A549 (cell line): ENCODE results near the gene SEC63. TPM values are rescaled to one million over a fixed set of nuclear protein-coding genes. Genes with fewer than 3 reads are reported as not detected.

Source experiments
- ATAC-seq, 2 experiments: fragments of 200-7000 bp in 1 of 2; fragments of >200 bp in 1 of 2; cut with Nextera tagmentation in 1 of 2; cut with Tn5 transposase in 1 of 2; 3 replicates each; pipeline versions ENCODE4 v1.8.0 to v1.9.1; 2018 to 2020; ENCODE audit warnings: mild to moderate bottlenecking in 1 of 2, moderate library complexity in 1 of 2
- CTCF ChIA-PET: fragments of 300-600 bp; sonication (Branson Sonifier 250); formaldehyde crosslinking; extraction: SDS; loops from one replicate; lab custom pipeline; 2021; ENCODE audit warnings: antibody characterized with exemption, inconsistent platforms; lab: Yijun Ruan, JAX
- POLR2A ChIA-PET: fragments of 350-600 bp; formaldehyde crosslinking; extraction: SDS; loops from one replicate; lab custom pipeline; 2021; ENCODE audit warnings: antibody characterized with exemption, inconsistent platforms; lab: Yijun Ruan, JAX
- DNase-seq, 2 experiments: peaks; one replicate each; pipeline versions ENCODE4 v3.0.0 to v3.0.0-alpha.2; 2011 to 2016; ENCODE audit warnings: low read depth in 1 of 2, low spot score in 1 of 2
- FAIRE-seq: peaks from 2 replicates; lab custom pipeline; 2011; peaks lifted over from hg19 to GRCh38; lab: Jason Lieb, UNC
- H3K27ac ChIP-seq, 2 experiments: fragments of >200 bp; sonication (Bioruptor Twin); formaldehyde crosslinking; 3 replicates each; pipeline ENCODE4 v1.5.1; 2016 to 2017
- H3K4me1 ChIP-seq: fragments of >200 bp; sonication (Bioruptor Twin); formaldehyde crosslinking; 3 replicates; pipeline ENCODE4 v1.6.1; 2016
- H3K4me2 ChIP-seq: fragments of >200 bp; sonication (Bioruptor Twin); formaldehyde crosslinking; 3 replicates; pipeline ENCODE4 v1.6.1; 2016
- H3K4me3 ChIP-seq: fragments of >200 bp; sonication (Bioruptor Twin); formaldehyde crosslinking; 3 replicates; pipeline ENCODE4 v1.5.1; 2016
- H3K9me3 ChIP-seq: fragments of >200 bp; sonication (Bioruptor Twin); formaldehyde crosslinking; 3 replicates; pipeline ENCODE4 v1.6.1; 2016
- CBX2 ChIP-seq: fragments of 200-600 bp; sonication (generic); IDR thresholded peaks from 2 replicates; pipeline ENCODE4 v1.6.1; 2016; ENCODE audit warnings: low read depth, mild to moderate bottlenecking, borderline replicate concordance
- CEBPB ChIP-seq, 2 experiments: fragments of >200 bp in 1 of 2; sonication (Bioruptor Twin) in 1 of 2; formaldehyde crosslinking in 1 of 2; IDR thresholded peaks; 2 replicates each; pipeline ENCODE4 v1.6.1; 2012 to 2016
- CHD4 ChIP-seq: fragments of 200-600 bp; sonication (generic); IDR thresholded peaks from 2 replicates; pipeline ENCODE4 v1.6.1; 2016; ENCODE audit warnings: antibody characterized with exemption, mild to moderate bottlenecking, borderline replicate concordance
- EHMT2 ChIP-seq: fragments of 200-600 bp; sonication (generic); IDR thresholded peaks from 2 replicates; pipeline ENCODE4 v1.6.1; 2016; ENCODE audit warnings: antibody characterized with exemption, low read depth, mild to moderate bottlenecking, moderate library complexity
- ESRRA ChIP-seq: fragments of 150-350 bp; IDR thresholded peaks from 2 replicates; pipeline ENCODE4 v1.6.1; 2014; ENCODE audit warnings: mild to moderate bottlenecking, low read length, borderline replicate concordance
- FOSB ChIP-seq: fragments of 250-450 bp; sonication (Bioruptor Pico); IDR thresholded peaks from 2 replicates; pipeline ENCODE4 v1.5.0; 2020; ENCODE audit warnings: mild to moderate bottlenecking, moderate library complexity
- FOXS1 ChIP-seq: fragments of 250-450 bp; sonication (Bioruptor Pico); IDR thresholded peaks from 2 replicates; pipeline ENCODE4 v1.5.0; 2020; ENCODE audit warnings: mild to moderate bottlenecking, moderate library complexity
- HOXB13 ChIP-seq: fragments of 250-450 bp; sonication (Bioruptor Pico); IDR thresholded peaks from 2 replicates; pipeline ENCODE4 v1.5.0; 2020; ENCODE audit warnings: low read depth, mild to moderate bottlenecking, moderate library complexity
- HOXB5 ChIP-seq: fragments of 250-450 bp; sonication (Bioruptor Pico); IDR thresholded peaks from 2 replicates; pipeline ENCODE4 v1.5.0; 2020; ENCODE audit warnings: mild to moderate bottlenecking, moderate library complexity
- KDM5A ChIP-seq: fragments of 200-600 bp; sonication (generic); IDR thresholded peaks from 2 replicates; pipeline ENCODE4 v1.6.1; 2016; ENCODE audit warnings: antibody characterized with exemption, mild to moderate bottlenecking
- MAFK ChIP-seq: fragments of 450-650 bp; IDR thresholded peaks from 2 replicates; pipeline ENCODE4 v1.6.1; 2014; ENCODE audit not compliant: partially characterized antibody
- MAZ ChIP-seq: fragments of 150-350 bp; IDR thresholded peaks from 2 replicates; pipeline ENCODE4 v1.6.1; 2014; ENCODE audit warnings: antibody characterized with exemption, low read depth, low read length, borderline replicate concordance
- NFE2L2 ChIP-seq: fragments of 150-350 bp; conservative IDR thresholded peaks from 2 replicates; pipeline ENCODE4 v1.6.1; 2014; ENCODE audit warnings: low read length
- POLR2A ChIP-seq: IDR thresholded peaks from 2 replicates; pipeline ENCODE4 v1.6.1; 2012; ENCODE audit warnings: mild to moderate bottlenecking, low read length
- RAD21 ChIP-seq, 2 experiments: fragments of >200 bp in 1 of 2; sonication (Bioruptor Twin) in 1 of 2; formaldehyde crosslinking in 1 of 2; IDR thresholded peaks in 1 of 2; conservative IDR thresholded peaks in 1 of 2; 2 replicates in 1 of 2; 3 replicates in 1 of 2; pipeline ENCODE4 v1.6.1; 2012 to 2018; ENCODE audit warnings: inconsistent platforms in 1 of 2
- RNF2 ChIP-seq: fragments of 200-600 bp; sonication (generic); IDR thresholded peaks from 2 replicates; pipeline ENCODE4 v1.6.1; 2016; ENCODE audit warnings: low read depth, mild to moderate bottlenecking, antibody characterized with exemption, moderate library complexity, borderline replicate concordance
- SMC3 ChIP-seq: fragments of >200 bp; sonication (Bioruptor Twin); formaldehyde crosslinking; IDR thresholded peaks from 3 replicates; pipeline ENCODE4 v1.6.1; 2018; ENCODE audit warnings: inconsistent platforms
- TFCP2L1 ChIP-seq: fragments of 250-450 bp; sonication (Bioruptor Pico); IDR thresholded peaks from 2 replicates; pipeline ENCODE4 v1.5.0; 2021; ENCODE audit warnings: mild to moderate bottlenecking
- TP53 ChIP-seq: fragments of 250-450 bp; sonication (Bioruptor Pico); IDR thresholded peaks from 2 replicates; pipeline ENCODE4 v1.5.0; 2021; ENCODE audit warnings: mild to moderate bottlenecking, moderate library complexity
- ZFP36 ChIP-seq: fragments of 450-650 bp; IDR thresholded peaks from 2 replicates; pipeline ENCODE4 v1.6.1; 2014; ENCODE audit warnings: borderline replicate concordance; ENCODE audit not compliant: partially characterized antibody
- ZNF302 ChIP-seq: fragments of 250-450 bp; sonication (Bioruptor Pico); IDR thresholded peaks from 2 replicates; pipeline ENCODE4 v1.9.0; 2021; ENCODE audit warnings: inconsistent platforms, mild to moderate bottlenecking, moderate library complexity
- ZSCAN20 ChIP-seq: fragments of 250-450 bp; sonication (Bioruptor Pico); IDR thresholded peaks from 2 replicates; pipeline ENCODE4 v1.8.0; 2022; ENCODE audit warnings: mild to moderate bottlenecking, moderate library complexity
- WGBS: methylation state at CpG from one replicate; pipeline ENCODE4 v1.1.6; 2017; ENCODE audit errors: missing lambda C conversion rate; 5-methylcytosine and 5-hydroxymethylcytosine counted together
- polyA plus RNA-seq, 4 experiments: library from polyadenylated mRNA; depleted of rRNA in 3 of 4; stranded (reverse); fragments of >200 nt; fragmentation: RNase III in 1 of 4; extraction: RNeasy Plus Mini Kit Qiagen cat#74134 plus additional on column Dnase treatment in 1 of 4; gene quantifications; 2 replicates in 3 of 4; 3 replicates in 1 of 4; pipeline ENCODE4 v1.2.3, GENCODE V29; 2011 to 2017
- TF ChIP-seq, protein P1 (sequence below): fragments of >200 bp; sonication (Bioruptor Twin); formaldehyde crosslinking; IDR thresholded peaks from 3 replicates; pipeline ENCODE4 v1.6.1; 2016
- TF ChIP-seq, protein P2 (sequence below): IDR thresholded peaks from 2 replicates; pipeline ENCODE4 v1.6.1; 2012
- TF ChIP-seq, protein P3 (sequence below): fragments of >200 bp; sonication (Bioruptor Twin); formaldehyde crosslinking; IDR thresholded peaks from 3 replicates; pipeline ENCODE4 v1.5.1; 2016
- TF ChIP-seq, protein P4 (sequence below): fragments of >200 bp; sonication (Bioruptor Twin); formaldehyde crosslinking; IDR thresholded peaks from 2 replicates; pipeline ENCODE4 v1.6.1; 2016
- TF ChIP-seq, protein P5 (sequence below): IDR thresholded peaks from 2 replicates; pipeline ENCODE4 v1.6.1; 2012; ENCODE audit warnings: low read depth, borderline replicate concordance

Gene SEC63
- polyA plus RNA-seq, 2 of the 4 experiments (the other 2 are of a cell fraction), result 23.0 to 69.3 TPM

DNA sequence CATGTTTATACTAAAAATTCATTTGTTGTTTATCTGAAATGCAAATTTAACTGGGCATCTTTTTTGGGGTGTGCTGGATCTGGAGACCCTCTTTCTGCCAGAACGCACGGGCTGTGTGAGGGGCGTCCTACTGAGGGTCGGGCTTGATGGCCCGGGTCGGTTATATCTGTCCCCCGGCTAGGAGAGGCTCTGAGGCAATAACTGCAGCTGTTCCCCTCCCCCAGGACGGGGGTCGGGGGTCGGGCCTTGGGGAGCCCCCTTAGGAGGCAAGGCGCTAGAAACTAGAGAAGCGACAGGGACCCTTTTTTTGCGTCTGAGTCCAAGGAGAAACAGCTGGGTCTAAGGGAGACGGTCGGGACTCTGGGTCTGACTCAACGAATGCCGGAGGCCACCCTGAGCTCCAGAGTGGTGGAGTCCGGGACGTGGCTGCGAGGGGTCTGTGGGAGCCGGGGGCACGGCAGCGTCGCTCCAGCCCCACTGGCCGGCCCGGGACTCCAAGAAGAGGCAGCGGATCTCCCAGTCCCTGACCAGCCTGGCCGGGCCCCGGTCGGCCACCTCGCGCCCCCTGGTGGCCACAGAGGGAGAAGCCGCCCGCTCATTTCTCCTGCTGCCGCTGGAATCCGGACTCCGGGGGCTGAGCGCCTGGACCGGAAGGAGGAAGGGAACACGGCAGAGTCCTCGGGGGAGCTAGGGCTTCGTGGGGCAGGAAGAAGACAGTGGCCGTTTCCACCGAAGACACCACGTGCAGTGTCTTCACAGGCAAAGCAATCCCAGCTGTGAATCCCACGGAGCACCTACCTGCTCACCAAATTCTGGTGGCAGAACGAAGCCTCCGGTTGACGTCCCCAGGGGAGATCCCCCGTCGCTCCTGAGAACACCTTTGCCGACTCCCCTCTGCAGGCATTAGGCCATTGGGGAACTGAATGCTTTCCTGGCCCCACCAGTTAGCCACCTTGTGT, 109.9 kb downstream of the SEC63 start:
- Histone ChIP-seq H3K4me2 (peak overlapping the region; percentile 89), H3K4me3 (peak overlapping the region; percentile 54), H3K9me3 (no peaks in the 10 kb centered on the region), H3K27ac (peak overlapping the region; percentile 72 to 76), H3K4me1 (no peaks in the 10 kb centered on the region)
- DNase-seq, result peak; percentile 69 to 70
- no peak for FAIRE-seq
- WGBS, result 27% methylated on average over 21 of the region's 52 CpGs
- POLR2A ChIA-PET, result interaction anchor here (0.6 kb wide), 1 partner anchor 651 kb away, joined by 4 read pairs; no protein-coding TSS in a partner anchor
- TF ChIP-seq TFCP2L1 (CRISPR knock-in tag) (no peak), NFE2L2 (no peak), FOXS1 (CRISPR knock-in tag) (no peak), FOSB (no peak), ZNF302 (CRISPR knock-in tag) (no peak), KDM5A (no peak), CBX2 (no peak), RAD21 (conservative IDR thresholded peaks at IDR 0.05 in 1 of 2, IDR thresholded peaks at IDR 0.05 in 1 of 2) (peak; percentile 60 to 78), RNF2 (no peak), CHD4 (no peak), SMC3 (peak; percentile 86), EHMT2 (no peak), HOXB5 (CRISPR knock-in tag) (0 out of 2 replicates have a peak, but pooled peaks have one; percentile 28), ZFP36 (no peak), HOXB13 (0 out of 2 replicates have a peak, but pooled peaks have one; percentile 31), CEBPB (IDR thresholded peaks at IDR 0.05) (no peak), TP53 (CRISPR knock-in tag) (no peak), POLR2A (peak; percentile 29; the same call in 1 of the 2 replicates), ESRRA (no peak), ZSCAN20 (no peak), MAFK (no peak), MAZ (no peak)
- TF ChIP-seq, protein P1, sequence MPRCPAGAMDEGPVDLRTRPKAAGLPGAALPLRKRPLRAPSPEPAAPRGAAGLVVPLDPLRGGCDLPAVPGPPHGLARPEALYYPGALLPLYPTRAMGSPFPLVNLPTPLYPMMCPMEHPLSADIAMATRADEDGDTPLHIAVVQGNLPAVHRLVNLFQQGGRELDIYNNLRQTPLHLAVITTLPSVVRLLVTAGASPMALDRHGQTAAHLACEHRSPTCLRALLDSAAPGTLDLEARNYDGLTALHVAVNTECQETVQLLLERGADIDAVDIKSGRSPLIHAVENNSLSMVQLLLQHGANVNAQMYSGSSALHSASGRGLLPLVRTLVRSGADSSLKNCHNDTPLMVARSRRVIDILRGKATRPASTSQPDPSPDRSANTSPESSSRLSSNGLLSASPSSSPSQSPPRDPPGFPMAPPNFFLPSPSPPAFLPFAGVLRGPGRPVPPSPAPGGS, result no peak
- TF ChIP-seq, protein P2, sequence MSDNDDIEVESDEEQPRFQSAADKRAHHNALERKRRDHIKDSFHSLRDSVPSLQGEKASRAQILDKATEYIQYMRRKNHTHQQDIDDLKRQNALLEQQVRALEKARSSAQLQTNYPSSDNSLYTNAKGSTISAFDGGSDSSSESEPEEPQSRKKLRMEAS, result peak; percentile 71
- TF ChIP-seq, protein P3, sequence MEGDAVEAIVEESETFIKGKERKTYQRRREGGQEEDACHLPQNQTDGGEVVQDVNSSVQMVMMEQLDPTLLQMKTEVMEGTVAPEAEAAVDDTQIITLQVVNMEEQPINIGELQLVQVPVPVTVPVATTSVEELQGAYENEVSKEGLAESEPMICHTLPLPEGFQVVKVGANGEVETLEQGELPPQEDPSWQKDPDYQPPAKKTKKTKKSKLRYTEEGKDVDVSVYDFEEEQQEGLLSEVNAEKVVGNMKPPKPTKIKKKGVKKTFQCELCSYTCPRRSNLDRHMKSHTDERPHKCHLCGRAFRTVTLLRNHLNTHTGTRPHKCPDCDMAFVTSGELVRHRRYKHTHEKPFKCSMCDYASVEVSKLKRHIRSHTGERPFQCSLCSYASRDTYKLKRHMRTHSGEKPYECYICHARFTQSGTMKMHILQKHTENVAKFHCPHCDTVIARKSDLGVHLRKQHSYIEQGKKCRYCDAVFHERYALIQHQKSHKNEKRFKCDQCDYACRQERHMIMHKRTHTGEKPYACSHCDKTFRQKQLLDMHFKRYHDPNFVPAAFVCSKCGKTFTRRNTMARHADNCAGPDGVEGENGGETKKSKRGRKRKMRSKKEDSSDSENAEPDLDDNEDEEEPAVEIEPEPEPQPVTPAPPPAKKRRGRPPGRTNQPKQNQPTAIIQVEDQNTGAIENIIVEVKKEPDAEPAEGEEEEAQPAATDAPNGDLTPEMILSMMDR, result peak; percentile 79
- TF ChIP-seq, protein P4, sequence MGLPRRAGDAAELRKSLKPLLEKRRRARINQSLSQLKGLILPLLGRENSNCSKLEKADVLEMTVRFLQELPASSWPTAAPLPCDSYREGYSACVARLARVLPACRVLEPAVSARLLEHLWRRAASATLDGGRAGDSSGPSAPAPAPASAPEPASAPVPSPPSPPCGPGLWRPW, result no peak
- TF ChIP-seq, protein P5, sequence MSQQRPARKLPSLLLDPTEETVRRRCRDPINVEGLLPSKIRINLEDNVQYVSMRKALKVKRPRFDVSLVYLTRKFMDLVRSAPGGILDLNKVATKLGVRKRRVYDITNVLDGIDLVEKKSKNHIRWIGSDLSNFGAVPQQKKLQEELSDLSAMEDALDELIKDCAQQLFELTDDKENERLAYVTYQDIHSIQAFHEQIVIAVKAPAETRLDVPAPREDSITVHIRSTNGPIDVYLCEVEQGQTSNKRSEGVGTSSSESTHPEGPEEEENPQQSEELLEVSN, result peak; percentile 65; the same call in 1 of the 2 replicates
- ATAC-seq, result peak; percentile 96 to 99
- CTCF ChIA-PET, result interaction anchor here (0.7 to 4.0 kb wide), 36 partner anchors 9 to 1508 kb away, joined by 3 to 36 read pairs (median 4); no protein-coding TSS in a partner anchor
